Iris pigment epithelial cell (primary cell): ENCODE measurements around the gene LYPD6B.

Source experiments
- DNase-seq: peaks from one replicate; pipeline ENCODE4 v3.0.0-alpha.2; 2011; ENCODE audit warnings: low read depth

The LYPD6B gene

DNA sequence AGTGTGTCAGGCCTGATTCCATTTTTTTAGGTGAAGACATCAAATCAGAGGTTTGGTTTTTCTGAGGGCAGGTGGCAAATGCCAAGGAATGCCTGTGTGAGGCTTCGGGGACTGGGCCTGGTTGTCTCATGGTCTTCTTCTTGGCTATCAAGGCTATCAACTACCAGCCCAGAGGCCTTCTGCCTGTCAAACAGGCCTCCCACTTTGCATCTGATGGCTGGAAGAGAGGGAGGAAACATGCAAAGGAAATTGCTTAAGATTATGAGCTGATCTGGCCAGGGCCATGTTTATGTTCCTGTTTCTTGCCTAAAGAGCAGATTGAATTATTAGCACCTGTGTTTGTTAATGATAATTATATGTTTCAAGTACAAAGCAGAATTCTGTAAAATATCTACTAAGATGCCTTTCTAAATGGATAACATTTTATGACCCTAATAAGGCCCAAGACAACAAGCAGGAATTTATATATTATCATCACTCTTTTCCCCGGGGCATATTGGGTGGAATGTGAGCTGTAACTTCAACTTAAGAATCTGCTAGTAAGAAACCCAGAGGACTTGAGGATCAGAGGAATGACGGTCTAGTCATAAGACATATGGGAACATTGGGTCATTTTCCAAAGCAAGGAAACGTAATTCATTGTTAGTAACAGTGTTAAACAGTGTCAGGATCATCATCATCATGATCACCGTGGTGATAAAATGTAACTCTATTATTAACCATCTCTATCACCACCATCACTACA, 123.2 kb downstream of the LYPD6B start:
- no peak for DNase-seq

DNA sequence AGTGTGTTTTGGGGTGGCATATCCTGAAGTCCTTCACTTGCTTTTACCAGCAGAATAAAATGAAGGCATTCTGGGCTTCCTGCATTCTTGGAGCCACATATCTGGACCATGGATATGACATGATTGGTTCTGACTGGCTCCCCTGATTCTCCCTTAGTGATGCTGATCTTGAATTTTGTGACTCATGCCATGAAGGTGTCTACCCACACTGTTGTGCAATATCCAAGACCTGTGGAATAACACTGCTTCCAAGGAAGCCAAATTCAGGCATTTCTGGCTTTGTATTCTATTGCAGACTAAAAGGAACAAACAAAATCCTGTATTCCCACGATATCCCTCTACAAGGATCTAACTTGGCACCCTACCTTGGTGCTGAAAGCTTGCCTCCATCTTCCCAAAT, 125.8 kb downstream of the LYPD6B start:
- no peak for DNase-seq

DNA sequence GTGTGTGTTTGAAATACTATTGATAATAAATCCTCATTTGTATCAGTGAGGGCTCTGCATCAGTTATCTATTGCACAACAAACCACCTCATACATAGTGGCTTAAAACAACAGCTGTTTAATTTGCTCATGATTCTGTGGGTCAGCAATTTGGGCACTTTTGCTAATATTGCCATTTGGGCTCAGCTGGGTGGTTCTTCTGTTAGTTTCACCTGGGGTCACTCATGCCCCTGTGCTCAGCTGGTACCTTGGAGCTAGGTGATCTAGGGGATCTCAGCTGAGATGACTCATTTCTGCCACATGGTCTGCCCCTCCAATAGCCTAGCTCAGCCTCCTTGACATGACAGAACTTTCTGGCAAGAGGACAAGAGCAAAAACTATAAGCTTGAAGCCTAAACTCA, 126.3 kb downstream of the LYPD6B start:
- no peak for DNase-seq

DNA sequence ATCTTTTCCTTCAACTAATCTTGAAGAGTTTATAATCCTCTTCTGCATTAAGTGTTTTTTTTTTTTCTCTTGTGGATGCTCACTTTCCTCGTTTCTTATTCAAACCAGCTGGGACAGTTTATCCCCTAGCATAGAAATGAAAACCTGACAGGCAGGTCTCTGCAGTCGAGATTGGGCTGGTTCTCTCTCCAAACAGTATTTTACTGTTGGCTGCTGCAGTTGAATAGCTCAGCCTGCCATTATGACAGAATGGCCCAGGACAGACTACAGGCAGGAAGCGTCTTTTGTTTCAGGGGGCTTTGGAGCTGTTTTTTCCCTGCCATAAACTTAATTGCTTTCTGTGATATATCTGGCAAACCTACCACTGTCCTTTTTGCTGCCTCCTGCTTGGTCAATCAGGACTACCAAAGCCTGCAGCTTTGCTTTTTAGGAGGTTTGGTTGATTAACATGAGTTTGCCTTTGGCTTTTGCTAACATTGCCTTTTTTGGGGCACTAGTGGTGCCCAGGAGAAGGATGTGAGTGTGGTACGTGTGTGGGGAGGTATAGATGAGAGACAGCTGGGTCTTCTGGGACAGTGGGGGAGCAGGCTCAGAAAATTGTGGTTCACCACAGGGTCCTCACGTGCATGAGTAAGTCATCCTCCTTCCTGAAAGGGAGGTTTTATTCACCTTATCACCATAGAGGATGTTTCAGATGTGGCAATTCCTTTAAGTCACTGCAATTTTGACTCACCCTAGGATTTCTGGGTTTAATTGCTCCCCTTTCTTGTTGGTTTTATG, 128.7 kb downstream of the LYPD6B start:
- DNase-seq = no peak

GRCh38 chr2:149167941-149168340, 129.4 kb downstream of the LYPD6B start:
- DNase-seq = no peak

- peak; percentile 12 for DNase-seq
Measured at GRCh38 chr2:149169656-149170055, 131.2 kb downstream of the LYPD6B start.

- no peak for DNase-seq
Measured at GRCh38 chr2:149170156-149170555, 131.7 kb downstream of the LYPD6B start.

- DNase-seq = no peak
Measured at GRCh38 chr2:149170911-149171310, 132.4 kb downstream of the LYPD6B start.

DNA sequence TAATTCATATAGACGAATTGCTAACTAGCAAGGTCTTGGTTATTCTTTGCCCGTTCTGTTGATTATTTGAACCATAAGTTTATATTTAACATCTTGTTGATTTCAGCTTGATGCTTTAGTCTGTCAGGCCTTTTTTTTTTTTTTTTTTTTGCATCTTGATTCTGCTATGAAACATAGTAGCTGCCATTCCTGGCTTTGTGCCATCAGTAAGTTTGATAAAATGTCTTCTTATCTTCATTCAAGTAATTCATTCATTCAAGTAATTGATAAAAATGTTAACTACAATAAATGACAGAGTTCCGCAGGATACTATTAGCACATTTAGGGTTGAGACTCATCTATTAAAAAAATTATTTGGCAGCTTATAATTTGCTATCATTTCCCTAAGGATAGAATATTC, 134.7 kb downstream of the LYPD6B start:
- no peak for DNase-seq

DNA sequence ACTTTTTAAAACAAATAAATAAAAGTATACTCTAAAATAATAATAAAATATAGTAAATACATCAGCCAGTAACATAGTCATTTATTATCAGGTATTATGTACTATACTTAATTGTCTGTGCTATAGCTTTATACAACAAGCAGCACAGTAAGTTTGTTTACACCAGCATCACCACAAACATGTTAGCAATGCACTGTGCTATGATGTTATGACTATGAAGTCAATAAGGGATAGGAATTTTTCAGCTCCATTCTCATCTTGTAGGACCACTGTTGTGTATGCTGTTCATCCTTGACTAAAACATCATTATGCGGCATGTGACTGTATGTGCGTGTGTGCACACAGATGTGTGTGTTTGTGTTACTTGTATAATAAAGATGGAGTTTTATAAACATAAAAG, 137.5 kb downstream of the LYPD6B start:
- no peak for DNase-seq

DNA sequence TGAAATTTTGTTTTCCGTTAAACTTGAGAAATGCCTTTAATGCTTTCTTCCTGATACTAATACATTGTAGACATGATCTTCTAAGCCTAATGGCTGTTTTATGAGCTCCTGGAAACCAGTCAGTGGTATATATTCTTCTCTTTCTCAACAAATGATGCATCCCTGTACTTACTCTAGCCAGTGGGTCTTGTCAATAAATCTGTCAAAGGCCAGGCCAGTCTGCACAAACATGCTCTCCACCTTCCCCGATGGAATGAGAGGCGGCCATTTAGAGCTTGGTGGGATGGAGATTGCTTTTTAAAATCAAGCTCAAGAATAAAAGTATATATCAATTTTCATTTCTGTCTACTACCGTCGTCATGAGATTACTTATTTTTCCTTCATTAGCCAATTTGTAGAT, 140.1 kb downstream of the LYPD6B start:
- DNase-seq = no peak

- DNase-seq = no peak
Measured at GRCh38 chr2:149180226-149180875, 141.9 kb downstream of the LYPD6B start.

GRCh38 chr2:149183187-149183586, 144.7 kb downstream of the LYPD6B start:
- DNase-seq = no peak

- DNase-seq = no peak
Measured at GRCh38 chr2:149184991-149185390, 146.5 kb downstream of the LYPD6B start.

GRCh38 chr2:149185942-149186490, 147.5 kb downstream of the LYPD6B start:
- DNase-seq = no peak

- no peak for DNase-seq
Measured at GRCh38 chr2:149187057-149187456, 148.6 kb downstream of the LYPD6B start.

GRCh38 chr2:149188291-149188690, 149.8 kb downstream of the LYPD6B start:
- DNase-seq = no peak

DNA sequence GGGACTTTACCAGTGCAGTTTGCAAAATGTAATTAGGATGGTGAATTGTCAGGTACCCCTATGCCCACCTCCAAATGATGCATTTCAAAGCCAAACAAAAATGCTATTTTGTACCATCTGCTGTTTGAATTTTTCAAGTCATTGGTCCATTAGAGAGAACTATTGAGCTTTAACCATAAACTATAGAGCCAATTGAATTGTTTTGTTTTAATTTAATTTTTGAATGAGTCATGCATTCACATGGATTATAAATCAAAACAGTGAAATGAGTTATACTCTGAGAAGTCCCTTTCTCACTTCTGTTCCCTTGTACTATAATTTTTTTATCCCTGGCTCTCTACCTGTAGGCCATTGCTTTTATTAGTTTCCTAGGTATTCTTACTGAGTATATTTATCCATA, 151.3 kb downstream of the LYPD6B start:
- no peak for DNase-seq

GRCh38 chr2:149191915-149192314, 153.4 kb downstream of the LYPD6B start:
- no peak for DNase-seq

DNA sequence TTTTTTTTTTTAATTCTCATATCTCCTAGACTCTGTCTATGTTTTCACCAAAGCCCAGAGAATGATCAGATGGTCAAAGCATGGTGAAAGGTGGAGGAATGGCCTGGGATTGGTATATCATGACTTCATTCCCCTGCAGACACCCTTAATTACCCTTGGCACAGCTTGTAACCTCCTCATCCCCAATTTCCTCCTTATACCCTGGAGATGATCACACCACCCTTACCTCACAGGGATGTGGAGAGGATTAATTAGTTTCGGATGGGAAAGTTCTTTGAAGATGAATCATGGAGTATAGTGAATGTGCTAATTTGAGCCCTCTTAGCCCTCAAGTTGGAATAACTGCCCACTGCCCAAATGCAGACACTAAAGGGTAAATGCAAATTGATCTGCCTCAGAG, 153.9 kb downstream of the LYPD6B start:
- no peak for DNase-seq

GRCh38 chr2:149200109-149200520, 161.6 kb downstream of the LYPD6B start:
- peak; percentile 37 for DNase-seq

DNA sequence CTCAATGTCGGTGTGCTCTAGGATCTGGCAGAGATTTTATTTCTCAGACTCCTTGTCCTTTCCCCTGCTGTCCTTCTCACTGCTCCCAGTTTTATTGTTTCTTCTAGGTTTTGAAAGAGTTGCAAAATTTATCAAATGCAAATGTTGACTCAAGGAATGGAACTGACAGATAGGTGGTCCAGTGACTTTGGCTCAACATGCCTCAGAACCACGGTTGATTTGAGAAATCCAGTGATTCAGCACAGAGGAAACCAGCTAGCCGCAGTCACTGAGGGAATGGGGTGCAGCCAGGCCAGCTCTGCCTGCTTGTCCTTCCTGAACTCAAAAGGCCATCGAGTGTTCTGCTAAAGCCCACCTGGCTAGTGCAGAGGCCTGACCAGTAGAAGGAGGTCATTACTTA, 166.2 kb downstream of the LYPD6B start:
- DNase-seq = peak; percentile 6

DNA sequence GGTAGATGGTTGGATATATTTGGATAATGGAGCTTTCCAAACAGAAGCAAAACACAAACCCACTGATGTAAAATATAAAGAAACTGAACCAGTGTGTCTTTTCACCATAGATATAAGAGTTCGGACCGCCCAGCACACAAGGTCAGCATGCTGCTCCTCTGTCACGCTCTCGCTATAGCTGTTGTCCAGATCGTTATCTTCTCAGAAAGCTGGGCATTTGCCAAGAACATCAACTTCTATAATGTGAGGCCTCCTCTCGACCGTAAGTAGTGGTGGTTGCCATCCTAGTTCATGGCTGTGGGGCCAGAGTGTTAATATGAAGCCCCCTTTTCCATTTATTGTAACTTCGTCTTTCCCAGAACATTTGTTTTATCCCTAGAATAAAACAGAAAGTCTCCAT, 166.6 kb downstream of the LYPD6B start:
- no peak for DNase-seq
